Stimulated activated CD8-positive, alpha-beta memory T cell treated with anti-CD3 and anti-CD28 coated beads, Interleukin-4, amount 100 ng/mL, for 48 hours (primary cell): ENCODE results near the gene UNC45A.

Experiments used
- DNase-seq: peaks from one replicate; pipeline ENCODE4 v3.0.0-alpha.2; 2020

UNC45A gene

GRCh38 chr15:90968434-90968833, 33.3 kb downstream of the UNC45A start:
- DNase-seq, result no peak

GRCh38 chr15:90970274-90970673, 35.2 kb downstream of the UNC45A start:
- DNase-seq, result no peak

GRCh38 chr15:90972133-90972532, 37.0 kb downstream of the UNC45A start:
- DNase-seq, result no peak

- DNase-seq, result no peak
Observed at GRCh38 chr15:90974216-90974615, 39.1 kb downstream of the UNC45A start.

DNA sequence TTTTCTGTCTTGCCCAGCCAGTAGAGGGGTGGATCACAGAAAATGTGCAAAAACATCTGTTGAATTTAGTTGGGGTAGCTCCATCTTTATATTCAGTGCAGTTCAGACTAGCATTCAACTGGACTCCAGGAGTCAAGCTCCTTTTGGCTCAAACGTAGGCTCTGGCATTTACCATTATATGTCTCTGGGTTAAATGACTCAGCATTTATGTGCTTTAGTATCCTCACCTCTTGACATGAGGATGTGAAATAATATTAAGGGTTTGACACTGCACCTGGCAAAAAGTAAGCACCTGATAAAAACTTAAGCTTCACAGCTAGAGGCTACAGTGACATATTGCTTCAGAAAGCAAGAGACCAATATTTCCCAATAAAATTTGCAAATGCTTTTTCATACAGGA, 44.5 kb downstream of the UNC45A start:
- no peak for DNase-seq

- no peak for DNase-seq
Observed at GRCh38 chr15:90981681-90982080, 46.6 kb downstream of the UNC45A start.

- no peak for DNase-seq
Observed at GRCh38 chr15:90982135-90982534, 47.0 kb downstream of the UNC45A start.

DNA sequence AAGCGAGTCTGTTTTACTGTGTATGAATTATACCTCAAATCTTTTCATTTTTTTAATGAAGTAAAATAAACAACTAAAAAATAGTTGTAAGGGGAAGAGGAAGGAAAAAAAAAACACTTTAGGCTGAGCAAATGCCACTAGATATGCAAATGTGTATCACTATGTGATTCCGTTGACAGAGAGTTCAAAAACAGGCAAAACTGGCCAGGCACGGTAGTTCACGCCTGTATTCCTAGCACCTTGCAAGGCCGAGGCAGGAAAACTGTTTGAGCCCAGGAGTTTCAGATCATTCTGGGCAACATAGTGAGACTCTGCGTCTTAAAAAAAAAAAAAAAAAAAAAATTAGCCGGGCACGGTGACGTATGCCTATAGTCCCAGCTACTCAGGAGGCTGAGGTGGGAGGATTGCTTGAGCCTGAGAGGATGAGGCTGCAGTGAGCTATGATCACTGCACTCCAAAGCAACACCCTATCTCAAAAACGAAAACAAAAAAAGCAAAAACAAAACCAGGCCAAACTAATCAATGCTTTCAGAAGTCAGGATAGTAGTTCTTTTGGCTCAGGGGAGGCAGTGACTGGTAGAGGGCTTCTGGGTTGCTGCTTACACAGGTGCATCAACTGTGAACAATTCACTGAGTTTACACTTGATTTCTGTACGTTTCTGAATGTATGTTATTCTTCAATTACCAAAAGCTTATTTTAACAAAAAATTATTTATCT, 51.9 kb downstream of the UNC45A start:
- no peak for DNase-seq

- DNase-seq, result no peak
Observed at GRCh38 chr15:90987561-90988141, 52.6 kb downstream of the UNC45A start.

DNA sequence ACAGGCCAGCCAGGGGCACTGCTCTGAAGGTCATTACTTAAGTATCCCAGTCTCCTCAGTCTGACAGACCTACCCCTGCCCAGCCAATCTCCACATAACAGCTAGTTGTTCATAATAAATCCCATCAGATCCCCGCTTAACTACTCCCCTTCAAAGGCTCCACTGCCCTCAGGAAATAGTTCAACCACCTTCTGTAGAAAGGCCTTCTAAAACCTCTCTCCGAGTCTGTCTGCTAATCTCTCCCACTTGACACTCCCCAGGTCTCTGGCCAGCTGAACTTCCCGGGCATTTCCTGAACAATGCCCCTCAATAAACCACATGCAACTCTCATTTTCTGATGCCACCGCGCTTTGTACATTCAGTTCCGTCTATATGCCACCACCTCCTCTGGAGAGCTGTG, 53.2 kb downstream of the UNC45A start:
- DNase-seq, result no peak

DNA sequence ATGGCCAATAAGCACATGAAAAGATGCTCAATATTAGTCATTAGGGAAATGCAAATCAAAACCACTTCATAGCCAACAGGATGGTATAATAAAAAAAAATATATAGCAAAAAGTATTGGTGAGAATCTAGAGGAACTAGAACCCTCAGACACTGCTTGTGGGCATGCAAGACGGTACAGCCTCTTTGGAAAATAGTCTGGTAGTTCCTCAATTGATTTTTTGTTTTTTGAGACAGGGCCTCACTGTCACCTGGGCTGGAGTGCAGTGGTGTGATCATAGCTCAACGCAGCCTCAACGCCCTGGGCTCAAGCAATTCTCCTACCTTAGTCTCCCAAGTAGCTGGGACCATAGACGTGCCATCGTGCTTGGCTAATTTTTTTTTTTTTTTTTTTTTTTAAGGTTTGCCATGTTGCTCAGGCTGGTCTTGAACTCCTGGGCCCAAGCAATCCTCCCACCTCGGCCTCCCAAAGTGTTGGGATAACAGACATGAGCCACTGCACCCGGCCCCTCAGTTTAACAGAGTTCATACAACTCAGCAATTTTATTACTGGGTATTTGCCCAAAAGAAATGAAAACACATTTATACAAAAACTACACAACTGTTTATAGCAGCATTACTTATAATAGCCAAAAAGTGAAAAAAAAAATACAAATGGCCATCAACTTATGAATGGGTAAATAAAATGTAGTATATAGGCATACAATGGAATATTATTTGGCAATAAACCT, 54.1 kb downstream of the UNC45A start:
- no peak for DNase-seq

GRCh38 chr15:90990446-90990845, 55.4 kb downstream of the UNC45A start:
- DNase-seq, result no peak

DNA sequence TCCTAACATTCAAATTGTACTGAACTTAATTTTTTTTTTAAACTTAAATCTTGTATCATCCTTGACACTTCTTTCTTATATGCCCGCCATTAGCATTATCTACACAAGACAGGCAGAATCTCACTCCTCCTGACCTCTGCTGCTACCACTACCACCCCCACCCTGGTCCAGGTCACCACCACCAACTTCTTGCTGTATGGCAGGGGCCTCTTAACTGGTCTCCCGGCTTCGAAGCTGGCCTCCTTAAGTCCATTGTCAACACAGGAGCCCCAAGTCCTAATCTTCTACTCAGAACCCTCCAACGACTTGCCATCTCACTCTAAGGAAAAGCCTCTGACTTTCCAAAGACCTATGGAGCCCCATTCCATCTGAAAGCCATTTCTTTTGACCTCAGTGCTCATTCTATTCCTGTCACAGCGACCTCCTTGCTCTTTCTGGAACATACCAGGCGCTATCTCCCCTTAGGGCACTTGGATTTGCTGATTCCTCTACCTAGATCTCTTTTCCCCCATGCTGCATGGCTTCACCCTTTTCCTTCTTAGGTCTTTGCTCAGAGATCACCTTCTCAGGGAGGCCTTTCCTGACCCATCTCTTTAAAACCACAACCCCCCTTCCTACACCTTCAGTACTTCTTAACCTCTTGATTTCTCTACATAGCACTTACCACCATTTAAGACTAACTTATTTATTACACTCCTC, 56.7 kb downstream of the UNC45A start:
- no peak for DNase-seq

GRCh38 chr15:90994059-90994416, 59.0 kb downstream of the UNC45A start:
- DNase-seq, result peak; percentile 27

- peak; percentile 99 for DNase-seq
Observed at GRCh38 chr15:90994417-90995311, 59.6 kb downstream of the UNC45A start, which contains the start of gene PRC1. Gene PRC1, minus strand, starts transcription at chr15:90994535. Its CDS starts 118 bp downstream, at chr15:90994417.

DNA sequence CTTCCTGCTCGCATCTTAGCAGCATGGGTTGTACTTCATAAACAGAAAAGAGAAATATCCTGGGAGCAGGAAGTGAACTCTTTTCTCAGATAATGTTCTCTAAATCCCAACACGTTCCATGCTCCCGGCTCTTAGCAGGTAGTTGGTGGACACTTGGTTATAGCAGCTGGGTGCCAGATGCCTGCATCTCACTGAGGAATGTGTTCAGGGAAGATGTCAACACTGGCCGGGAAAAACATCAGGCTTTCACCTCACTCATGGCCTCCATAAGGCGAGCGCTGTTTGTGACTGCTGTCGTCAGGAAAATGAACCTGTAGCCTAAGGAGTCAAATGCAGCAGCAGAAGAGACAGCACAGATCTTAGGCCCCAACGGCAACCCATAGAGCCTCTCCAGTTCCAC, 63.7 kb downstream of the UNC45A start:
- no peak for DNase-seq

DNA sequence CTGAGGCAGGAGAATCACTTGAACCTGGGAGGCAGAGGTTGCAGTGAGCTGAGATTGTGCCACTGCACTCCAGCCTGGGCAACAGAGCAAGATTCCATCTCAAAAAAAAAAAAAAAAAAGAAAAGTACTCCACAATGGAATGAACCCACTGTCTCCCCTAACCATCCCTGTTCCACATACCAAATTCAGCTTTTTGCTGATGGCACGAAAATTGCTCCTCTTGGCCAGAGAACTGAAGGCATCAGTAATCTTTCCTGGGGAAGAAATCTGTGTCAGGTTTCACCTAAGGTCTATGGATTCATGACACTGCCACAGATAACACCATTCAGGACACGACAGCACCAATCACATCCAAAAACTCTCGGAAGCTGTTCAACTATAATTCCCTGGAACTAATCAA, 66.1 kb downstream of the UNC45A start:
- DNase-seq, result no peak
